Stimulated activated CD8-positive, alpha-beta memory T cell treated with anti-CD3 and anti-CD28 coated beads, Interleukin-15, amount 100 ng/mL, for 24 hours (primary cell): ENCODE results near the gene CCDC85C.

ENCODE experiments used
- DNase-seq: peaks from one replicate; pipeline ENCODE4 v3.0.0-alpha.2; 2020; ENCODE audit warnings: low read depth

Gene CCDC85C

DNA sequence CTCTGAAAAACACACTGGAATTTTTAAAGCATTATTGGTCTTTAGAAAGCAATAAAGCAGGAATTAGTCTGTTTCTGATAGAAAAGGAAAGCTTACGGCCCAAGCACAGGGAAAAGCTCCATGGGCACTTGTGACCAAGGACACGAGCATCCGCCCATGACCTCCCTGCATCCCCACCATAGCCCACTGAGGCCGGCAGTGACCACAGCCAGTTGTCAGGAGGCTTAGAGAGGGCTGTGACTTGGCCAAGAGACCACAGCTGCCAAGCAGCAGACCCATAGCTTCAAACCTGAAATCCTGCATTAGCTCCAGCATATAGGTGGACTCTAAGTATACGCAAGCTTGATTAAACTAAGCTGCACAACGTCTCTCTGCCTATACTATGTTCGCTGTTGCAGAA is 132.3 kb downstream of the CCDC85C start:
- no peak for DNase-seq

DNA sequence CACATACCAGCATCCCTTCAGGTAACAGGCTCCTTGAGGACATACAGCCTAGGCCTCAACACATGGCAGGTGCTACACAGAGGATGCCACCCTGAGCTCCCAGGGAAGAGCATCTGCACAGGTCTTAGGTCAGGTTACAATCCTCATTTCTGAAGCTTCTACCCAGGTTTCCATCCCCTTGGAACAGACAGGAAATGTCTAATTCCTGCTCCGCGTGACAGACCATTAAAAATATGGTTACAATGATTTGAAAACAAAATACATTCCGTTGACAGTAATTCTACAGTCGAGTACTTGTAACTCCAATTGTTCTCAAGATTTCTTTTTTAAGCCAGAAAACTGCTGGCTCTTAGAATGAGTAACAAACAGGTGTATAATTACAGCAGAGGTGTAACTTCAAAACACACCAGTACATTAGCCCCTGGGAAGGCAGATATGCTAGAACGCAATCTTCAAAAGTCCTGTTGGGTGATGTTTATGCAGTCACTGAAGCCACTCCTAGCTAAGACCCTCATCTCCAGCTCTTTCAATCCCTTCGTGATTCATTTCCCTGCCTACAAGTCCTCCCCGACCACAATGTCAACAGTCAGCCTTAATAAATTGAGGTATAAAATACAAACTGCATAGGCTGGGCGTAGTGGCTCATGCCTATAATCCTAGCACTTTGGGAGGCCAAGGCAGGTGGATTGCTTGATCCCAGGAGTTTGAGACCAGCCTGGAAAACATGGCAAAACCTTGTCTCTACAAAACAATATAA is 135.0 kb downstream of the CCDC85C start:
- no peak for DNase-seq

DNA sequence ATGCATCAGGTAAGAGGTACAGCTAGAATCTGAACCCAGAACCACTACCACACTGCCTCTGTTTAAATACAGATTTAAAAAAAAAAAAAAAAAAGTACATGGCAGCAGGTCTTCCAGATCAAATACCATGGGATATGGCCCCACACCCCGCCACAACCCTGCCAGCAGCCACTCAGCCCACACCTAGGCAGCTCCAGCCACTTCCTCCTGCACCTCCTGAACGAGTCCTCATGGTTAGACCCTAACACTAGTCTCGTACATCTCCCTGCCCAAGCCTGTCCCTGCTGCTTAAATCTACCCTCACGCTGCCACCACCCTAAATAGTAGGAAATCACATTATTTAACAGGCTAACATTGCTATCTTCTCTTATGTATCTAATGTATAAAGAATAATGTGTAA is 135.9 kb downstream of the CCDC85C start:
- no peak for DNase-seq

DNA sequence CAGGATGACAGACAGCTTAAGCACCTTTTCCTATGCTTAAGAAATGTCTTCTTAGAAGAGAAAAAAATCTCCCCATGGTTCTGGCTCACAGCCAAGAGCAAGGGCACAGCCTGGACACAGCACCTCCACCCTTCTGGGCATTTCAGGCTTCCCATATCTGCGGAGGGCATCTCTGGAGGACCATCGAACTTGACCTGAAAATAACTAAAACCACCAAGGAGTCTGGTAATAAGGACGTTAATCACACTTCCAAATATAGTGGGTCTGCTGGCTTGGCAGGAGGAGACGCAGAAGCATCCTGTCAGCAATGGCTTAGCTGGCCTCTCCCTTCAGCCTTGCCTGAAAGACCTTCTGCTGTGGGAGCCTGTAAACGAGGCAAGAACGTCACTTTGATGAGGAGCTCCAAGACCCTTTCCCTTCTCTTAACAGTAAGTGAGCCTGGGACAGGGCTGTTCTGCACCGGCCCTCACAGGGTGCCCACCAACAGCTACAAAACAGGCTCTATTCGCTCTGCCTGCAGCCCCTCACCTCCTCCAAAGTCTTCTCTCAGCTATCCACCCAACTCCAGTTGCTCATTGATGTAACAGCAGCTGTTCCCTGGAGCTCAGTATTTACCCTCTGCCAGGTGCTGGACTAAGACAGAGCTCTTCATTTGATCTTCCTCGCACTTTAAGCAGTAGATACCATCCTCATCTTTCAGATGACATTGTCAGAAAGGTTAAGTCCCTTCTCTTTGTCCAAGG is 136.5 kb downstream of the CCDC85C start:
- DNase-seq: no peak

DNA sequence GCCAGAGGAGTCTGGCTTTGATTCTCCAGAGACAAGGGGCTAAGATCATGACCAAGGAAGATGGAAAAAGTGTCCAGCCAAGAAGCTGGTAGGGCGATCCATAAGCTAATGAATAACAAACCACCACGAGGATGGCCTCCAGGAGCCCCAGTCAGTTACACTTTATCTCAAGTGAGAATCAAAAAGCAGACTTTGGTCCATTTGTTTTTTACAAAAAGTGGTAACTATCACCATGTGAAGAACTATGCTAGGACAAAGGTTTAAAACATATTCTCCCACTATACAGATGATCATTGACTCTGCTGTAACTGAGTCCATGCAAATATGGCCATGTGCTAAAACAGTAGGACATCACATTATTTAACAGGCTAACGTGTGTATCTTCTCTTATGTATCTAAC is 137.2 kb downstream of the CCDC85C start:
- no peak for DNase-seq

DNA sequence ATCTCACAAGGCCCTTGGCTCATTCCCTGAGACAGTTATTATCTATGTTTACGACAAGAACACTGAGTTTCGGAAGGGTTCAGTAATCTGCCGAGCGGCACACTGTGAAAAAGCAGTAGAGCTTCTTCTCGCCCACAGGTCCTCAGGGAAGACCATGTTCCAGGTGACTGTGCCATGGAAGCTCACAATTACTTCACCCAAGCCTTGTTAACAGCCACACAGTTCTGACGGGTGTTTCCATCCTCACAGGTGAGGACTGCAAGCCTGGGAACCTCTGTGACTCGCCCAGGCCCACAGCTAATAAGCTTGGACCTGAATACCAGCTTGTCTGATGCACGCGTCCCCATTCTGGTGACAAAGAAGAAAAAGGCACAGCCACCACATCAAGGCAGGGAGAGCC is 138.7 kb downstream of the CCDC85C start:
- DNase-seq: no peak

DNA sequence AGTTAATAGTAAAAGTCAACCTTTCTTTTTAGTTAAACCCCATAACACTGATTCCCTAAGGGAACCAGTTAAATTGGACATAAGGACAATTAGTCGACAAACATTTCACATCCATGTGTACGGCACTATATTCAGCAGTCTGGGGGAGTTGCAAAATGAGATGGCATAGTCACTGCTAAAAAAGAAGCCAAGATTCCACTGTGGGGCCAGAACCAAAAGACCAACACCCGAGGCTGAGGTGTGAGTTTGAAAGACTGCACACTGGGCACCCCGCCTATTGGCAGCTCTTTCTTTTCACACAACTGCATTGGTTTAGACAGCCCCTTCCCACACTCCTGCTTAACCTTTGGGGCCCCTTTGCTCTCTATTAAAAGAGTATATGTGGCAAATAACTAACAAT is 140.0 kb downstream of the CCDC85C start:
- no peak for DNase-seq

DNA sequence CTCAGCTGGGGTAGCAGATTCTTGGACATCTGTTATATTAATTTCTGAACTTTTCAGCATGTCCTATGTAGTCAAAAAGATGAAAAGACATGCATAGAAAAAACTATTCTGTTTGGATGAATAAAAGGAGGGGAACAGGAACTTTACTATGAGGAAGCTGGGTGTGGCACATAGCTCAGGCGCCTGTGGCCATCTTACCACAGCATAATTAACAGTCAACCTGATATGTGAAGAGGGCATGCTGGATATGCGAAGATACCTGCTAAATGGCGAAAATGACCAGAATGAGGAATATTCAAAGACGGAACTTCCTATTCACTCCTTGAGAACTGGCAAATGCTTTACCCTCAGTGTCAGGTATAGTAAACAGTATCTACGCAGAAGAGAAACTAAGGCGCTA is 141.8 kb downstream of the CCDC85C start:
- no peak for DNase-seq

DNA sequence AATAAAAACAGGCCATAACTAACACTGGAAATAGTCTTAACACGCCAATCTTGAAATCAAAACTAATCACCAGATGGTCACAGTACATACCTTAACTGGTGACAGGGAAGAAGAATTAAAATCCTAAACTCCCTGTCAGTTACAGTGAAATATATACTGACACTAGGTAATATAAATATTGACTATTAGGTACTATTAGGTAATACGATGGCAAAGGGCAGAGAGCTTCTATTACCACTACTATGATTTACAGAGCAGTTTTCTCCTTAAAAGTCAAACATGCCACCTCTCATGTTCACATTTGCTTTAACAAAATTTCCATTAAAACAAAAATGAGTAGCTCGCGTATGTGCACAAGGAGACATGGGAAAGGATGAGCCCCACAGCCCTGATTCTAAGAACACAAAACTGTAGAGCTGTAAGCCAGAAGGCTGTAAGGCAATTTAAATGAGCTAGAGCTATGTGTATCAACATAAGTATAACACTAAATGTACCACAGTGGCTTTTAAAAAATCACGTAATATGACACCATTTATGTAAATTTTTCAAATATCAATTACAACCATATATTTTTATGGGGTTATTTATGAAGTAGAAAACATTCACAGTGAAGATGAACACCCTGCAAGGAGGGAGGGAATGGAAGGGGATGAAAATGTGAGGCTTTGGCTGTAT is 142.5 kb downstream of the CCDC85C start:
- DNase-seq: no peak

DNA sequence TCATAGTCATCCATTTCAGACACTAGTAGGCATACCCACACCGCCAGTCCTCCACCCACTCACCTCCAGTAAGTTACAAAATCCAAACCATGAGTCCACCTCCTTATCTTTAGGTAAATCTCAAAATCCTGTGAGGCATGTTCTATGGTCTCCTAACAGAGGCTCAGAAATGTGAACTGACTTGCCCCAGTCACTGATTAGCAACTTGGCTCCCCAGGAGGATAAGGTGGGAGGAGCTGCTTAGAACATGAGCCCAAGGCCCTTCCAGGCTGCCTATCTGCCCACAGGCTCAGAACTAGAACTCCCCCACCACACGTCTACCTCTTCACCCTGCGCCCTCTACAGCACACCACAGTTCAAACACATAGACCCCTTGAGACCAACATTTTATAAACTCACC is 143.2 kb downstream of the CCDC85C start:
- no peak for DNase-seq

DNA sequence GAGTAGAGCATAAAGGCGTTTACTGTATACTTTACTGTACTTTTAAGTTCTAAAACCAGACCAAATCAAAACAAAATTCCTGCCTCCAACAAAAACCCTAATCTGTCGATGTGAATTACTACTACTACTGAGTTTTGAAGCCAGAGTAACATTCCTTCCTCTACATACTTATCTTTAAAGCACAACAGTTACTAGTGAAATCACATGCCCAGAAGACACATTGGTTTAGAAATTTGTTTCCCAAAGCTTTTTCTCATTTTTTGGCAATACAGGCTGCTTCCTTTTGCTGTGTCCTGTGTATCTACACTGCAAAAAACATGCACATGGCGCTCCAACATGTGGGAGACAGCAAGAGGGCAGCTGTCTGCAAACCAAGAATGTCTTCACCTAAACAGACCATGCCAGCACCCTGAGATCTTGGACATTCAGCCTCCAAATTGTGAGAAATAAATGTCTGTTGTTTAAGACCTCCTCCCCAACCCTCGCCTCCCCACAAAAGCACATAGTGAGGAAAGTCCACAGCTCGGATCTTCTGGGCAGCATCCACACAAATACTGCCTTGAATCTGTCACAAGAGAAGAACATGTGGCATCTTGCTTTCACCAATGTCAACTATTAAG is 144.4 kb downstream of the CCDC85C start:
- DNase-seq: no peak

DNA sequence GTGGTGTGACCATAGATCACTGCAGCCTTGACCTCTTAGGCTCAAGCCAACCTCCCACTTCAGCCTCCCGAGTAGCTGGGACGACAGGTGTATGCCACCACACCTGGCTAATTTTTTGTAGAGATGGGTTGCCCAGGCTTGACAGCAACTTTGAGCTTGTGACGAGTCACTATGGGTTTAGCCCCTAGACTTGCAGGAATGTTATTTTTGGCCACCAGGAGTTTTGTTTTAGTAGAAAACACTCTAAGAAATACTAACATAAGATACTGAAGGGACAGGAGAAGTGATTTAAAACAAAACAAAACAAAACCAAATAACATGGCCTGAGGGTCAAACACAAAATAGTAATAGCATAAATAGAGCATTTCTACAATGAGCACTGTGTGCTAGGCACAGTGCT is 149.8 kb downstream of the CCDC85C start:
- no peak for DNase-seq

DNA sequence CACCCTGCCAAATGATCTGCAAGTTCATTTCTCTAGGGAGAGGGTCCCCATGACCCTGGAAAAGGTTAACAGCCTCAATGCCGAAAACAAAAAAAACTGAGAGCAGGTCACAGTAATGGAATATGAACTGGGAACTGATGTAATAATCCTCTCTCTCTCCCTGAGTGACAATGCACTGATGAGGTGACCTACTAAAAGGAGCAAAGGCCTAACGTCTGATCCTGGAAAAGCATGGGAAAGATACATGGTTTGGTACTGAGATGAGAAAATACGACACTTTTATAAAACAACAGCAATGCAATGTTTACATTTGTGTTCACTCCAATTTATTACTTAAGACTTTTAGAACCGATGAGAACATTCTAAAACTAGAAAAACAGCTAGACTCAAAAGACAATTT is 151.0 kb downstream of the CCDC85C start:
- DNase-seq: no peak

DNA sequence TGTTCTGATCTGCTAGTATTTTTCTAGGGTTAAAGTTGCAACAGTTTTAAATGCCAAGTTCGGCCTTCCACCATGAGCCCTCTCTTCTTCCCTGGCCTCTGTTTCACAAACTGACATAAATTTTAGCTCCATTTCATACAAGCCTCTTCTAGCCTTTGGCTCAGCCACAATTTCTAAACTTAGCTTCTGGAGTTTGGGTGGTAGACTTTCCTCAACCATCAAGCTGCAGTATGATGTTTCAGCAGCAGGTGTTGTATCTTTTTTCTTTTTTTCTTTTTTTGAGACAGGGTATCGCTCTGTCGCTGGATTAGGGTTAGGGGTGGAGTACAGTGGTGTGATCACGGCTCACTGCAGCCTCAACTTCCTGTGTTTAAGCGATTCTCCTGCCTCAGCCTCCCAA is 152.8 kb downstream of the CCDC85C start:
- no peak for DNase-seq

DNA sequence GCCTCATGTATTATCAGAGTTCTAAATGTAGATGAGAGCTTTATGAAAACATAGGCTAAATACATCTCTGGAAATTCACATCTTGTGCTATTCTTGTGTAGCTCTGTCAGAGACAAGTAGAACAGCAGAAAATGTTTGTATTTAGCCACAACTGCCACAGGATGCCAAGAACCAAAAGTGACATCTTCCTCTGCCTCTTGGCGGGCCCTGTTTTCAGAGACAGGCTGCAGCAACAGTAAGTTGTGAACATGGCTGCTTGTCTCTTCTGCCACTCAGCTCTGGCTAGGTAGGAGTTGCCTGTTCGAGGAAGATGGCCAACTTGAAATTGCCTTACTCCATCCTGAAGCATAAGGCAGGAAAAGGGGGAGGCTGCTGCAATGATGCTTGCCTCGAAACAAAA is 153.7 kb downstream of the CCDC85C start:
- no peak for DNase-seq
